Endothelial cell of umbilical vein (primary cell): ENCODE data around the gene UNC5A. TPM values are rescaled to one million over a fixed set of nuclear protein-coding genes. Genes with fewer than 3 reads are reported as not detected.

ENCODE experiments used
- BruUV-seq: library from RNA; stranded (reverse); fragments of 400-500 nt; replicated peaks from 2 replicates; lab custom pipeline; 2021; lab: Mats Ljungman, UMichigan
- CTCF ChIA-PET: fragments of 300-600, 350-600 bp; sonication (Branson Sonifier 250); formaldehyde crosslinking; loops from one replicate; lab custom pipeline; 2021; ENCODE audit warnings: antibody characterized with exemption, inconsistent platforms; lab: Charles Lee
- POLR2A ChIA-PET: fragments of 300-600, 350-600 bp; sonication (Branson Sonifier 250); formaldehyde crosslinking; loops from one replicate; lab custom pipeline; 2021; ENCODE audit warnings: antibody characterized with exemption, inconsistent platforms; lab: Charles Lee
- DNase-seq: peaks from one replicate; pipeline ENCODE4 v3.0.0-alpha.2; 2011; ENCODE audit warnings: low read depth, low spot score
- FAIRE-seq: peaks from 2 replicates; lab custom pipeline; 2011; peaks lifted over from hg19 to GRCh38; lab: Jason Lieb, UNC
- H2AFZ ChIP-seq: 2 replicates; pipeline ENCODE4 v1.6.0; 2012; ENCODE audit warnings: low read depth, low read length, control low read depth, inconsistent platforms
- H3K27ac ChIP-seq: 2 replicates; pipeline ENCODE4 v1.5.1; 2011; ENCODE audit warnings: low read depth, mild to moderate bottlenecking, control low read depth, low read length, moderate library complexity; ENCODE audit not compliant: insufficient read depth
- H3K27me3 ChIP-seq, 2 experiments: 2 replicates each; pipeline versions ENCODE4 v1.6.0 to v1.6.1; 2011; ENCODE audit warnings: low read length in 2 of 2, mixed read lengths in 1 of 2; ENCODE audit not compliant: control insufficient read depth in 2 of 2, insufficient read depth in 2 of 2
- H3K36me3 ChIP-seq, 2 experiments: 2 replicates in 1 of 2; 3 replicates in 1 of 2; pipeline ENCODE4 v1.5.1; 2011; ENCODE audit warnings: low read length in 2 of 2, mild to moderate bottlenecking in 1 of 2, moderate library complexity in 1 of 2; ENCODE audit not compliant: control insufficient read depth in 2 of 2, insufficient read depth in 2 of 2; ENCODE audit errors: extremely low read depth in 1 of 2
- H3K4me1 ChIP-seq: 3 replicates; pipeline ENCODE4 v1.5.1; 2011; ENCODE audit warnings: mild to moderate bottlenecking, low read length; ENCODE audit not compliant: control insufficient read depth, insufficient read depth; ENCODE audit errors: extremely low read depth
- H3K4me2 ChIP-seq: 2 replicates; pipeline ENCODE4 v1.6.1; 2011; ENCODE audit warnings: low read length, control low read depth, mixed read lengths; ENCODE audit not compliant: insufficient read depth
- H3K4me3 ChIP-seq, 3 experiments: fragments of 200-600 bp in 1 of 3; sonication (generic), shearing (Covaris generic) in 1 of 3; replicated peaks in 1 of 3; 2 replicates each; pipeline ENCODE4 v1.5.1; 2011 to 2016; ENCODE audit warnings: control low read depth in 3 of 3, low read length in 3 of 3, mild to moderate bottlenecking in 2 of 3, inconsistent platforms in 1 of 3, low read depth in 1 of 3, moderate library complexity in 1 of 3; ENCODE audit not compliant: insufficient read depth in 1 of 3
- H3K79me2 ChIP-seq: 2 replicates; pipeline ENCODE4 v1.6.0; 2012; ENCODE audit warnings: low read length, inconsistent platforms; ENCODE audit not compliant: control insufficient read depth, insufficient read depth
- H3K9ac ChIP-seq: replicated peaks from 2 replicates; pipeline ENCODE3; 2011; ENCODE audit warnings: low read length, control low read depth; ENCODE audit not compliant: insufficient read depth; ENCODE audit errors: extremely low read depth
- H3K9me1 ChIP-seq: replicated peaks from 3 replicates; pipeline ENCODE4 v1.6.0; 2011; ENCODE audit warnings: mild to moderate bottlenecking, low read length; ENCODE audit not compliant: control insufficient read depth, insufficient read depth; ENCODE audit errors: extremely low read depth
- H3K9me3 ChIP-seq: replicated peaks from 2 replicates; pipeline ENCODE4 v1.5.1; 2012; ENCODE audit warnings: low read length, inconsistent platforms; ENCODE audit not compliant: control insufficient read depth, insufficient read depth
- H4K20me1 ChIP-seq: replicated peaks from 2 replicates; pipeline ENCODE3; 2011; ENCODE audit warnings: mild to moderate bottlenecking, low read length; ENCODE audit not compliant: control insufficient read depth, insufficient read depth; ENCODE audit errors: extremely low read depth
- EZH2 ChIP-seq: IDR thresholded peaks from 2 replicates; pipeline ENCODE4 v1.6.1; 2012; ENCODE audit warnings: borderline replicate concordance, low read depth, mild to moderate bottlenecking, moderate library complexity, low read length, inconsistent platforms; ENCODE audit not compliant: severe bottlenecking
- FOS ChIP-seq: IDR thresholded peaks from 2 replicates; pipeline ENCODE4 v1.6.1; 2011; ENCODE audit warnings: mild to moderate bottlenecking, low read length, moderate library complexity, borderline replicate concordance; ENCODE audit not compliant: insufficient read depth
- GATA2 ChIP-seq: IDR thresholded peaks from 2 replicates; pipeline ENCODE4 v1.7.0; 2011; ENCODE audit warnings: low read depth, mild to moderate bottlenecking, moderate library complexity, mixed read lengths, low read length; ENCODE audit not compliant: insufficient read length, insufficient read depth
- JUN ChIP-seq: IDR thresholded peaks from 2 replicates; pipeline ENCODE4 v1.6.1; 2011; ENCODE audit warnings: borderline replicate concordance, low read depth; ENCODE audit not compliant: insufficient read length, insufficient read depth
- MYC ChIP-seq: IDR thresholded peaks from one replicate; pipeline ENCODE4 v1.6.1; 2011; ENCODE audit warnings: mild to moderate bottlenecking, low read depth, low read length
- POLR2A ChIP-seq: IDR thresholded peaks from 2 replicates; pipeline ENCODE4 v1.6.1; 2012; ENCODE audit warnings: low read depth, mild to moderate bottlenecking, control low read depth, low read length
- POLR2AphosphoS5 ChIP-seq: IDR thresholded peaks from 2 replicates; pipeline ENCODE4 v1.6.1; 2012; ENCODE audit warnings: low read depth, mild to moderate bottlenecking, control low read depth, low read length, moderate library complexity; ENCODE audit not compliant: insufficient read depth
- dilution Hi-C: fragments of 300-500 bp; cut with MboI; formaldehyde crosslinking; loops from one replicate; pipeline ENCODE4 v1.15.0; 2019; ENCODE audit warnings: low sequenced_read_pairs; ENCODE audit not compliant: extremely low pct_ligation_motif_present
- intact Hi-C: fragments of 100-400 bp; cut with micrococcal nuclease; formaldehyde crosslinking; loops from one replicate; pipeline ENCODE4 v1.10.0; 2022
- polyA plus RNA-seq, 4 experiments: library from polyadenylated mRNA; depleted of rRNA in 3 of 4; stranded (reverse) in 3 of 4; unstranded in 1 of 4; fragments of >200 nt; gene quantifications; 2 replicates each; pipeline versions ENCODE4 v1.2.1 to v1.2.3, GENCODE V29; 2011 to 2012; ENCODE audit warnings: missing spikeins in 1 of 4
- total RNA-seq: library from RNA; stranded (reverse); gene quantifications from 2 replicates; pipeline ENCODE4 v1.2.3, GENCODE V29; 2021
- TF ChIP-seq, protein P1 (sequence below), 2 donors: IDR thresholded peaks; 1 replicate in 1 of 2; 2 replicates in 1 of 2; pipeline ENCODE4 v1.5.1; 2011; ENCODE audit warnings: low read length in 2 of 2, mild to moderate bottlenecking in 2 of 2, moderate library complexity in 2 of 2, control low read depth in 1 of 2, inconsistent platforms in 1 of 2, low read depth in 1 of 2; ENCODE audit not compliant: insufficient read depth in 1 of 2; ENCODE audit errors: extremely low read depth in 1 of 2
- TF ChIP-seq, protein P2 (sequence below): IDR thresholded peaks from 2 replicates; pipeline ENCODE4 v1.6.1; 2011; ENCODE audit not compliant: insufficient read depth, insufficient read length

Gene UNC5A
- total and polyA plus RNA-seq, 2 donors (not counting 3 experiments of a cell fraction or from before 2014, with no cell fraction given): 0.08 to 0.22 TPM

- Histone ChIP-seq H3K4me1 (no peaks in the 10 kb centered on the region), H3K9ac (no peak overlapping the region), H3K79me2 (no peaks in the 10 kb centered on the region), H3K4me2 (no peak overlapping the region), H3K9me3 (no peaks in the 10 kb centered on the region), H3K27me3 (no peaks in the 10 kb centered on the region), H2AFZ (no peak overlapping the region), H3K9me1 (no peaks in the 10 kb centered on the region), H3K27ac (no peak overlapping the region), H3K36me3 (no peaks in the 10 kb centered on the region), H4K20me1 (no peaks in the 10 kb centered on the region), H3K4me3 (no peak overlapping the region)
- TF ChIP-seq MYC: no peak
- no peak for TF ChIP-seq FOS
- TF ChIP-seq POLR2A: no peak
- POLR2A ChIA-PET: interaction anchor here (0.7 kb wide), 1 partner anchor 181 kb away, joined by 3 read pairs; no protein-coding TSS in a partner anchor
- DNase-seq (no peak), FAIRE-seq (no peak)
- dilution Hi-C loops (no loop called here), intact Hi-C loops (no loop called here)
- CTCF ChIA-PET: interaction anchor here (1.6 kb wide), 1 partner anchor 172 kb away, joined by 3 read pairs; no protein-coding TSS in a partner anchor
- BruUV-seq: no TSS peak
Observed at GRCh38 chr5:176832162-176832561, 21.8 kb downstream of the UNC5A start.

GRCh38 chr5:176833286-176833685 is 22.9 kb downstream of the UNC5A start:
- TF ChIP-seq EZH2: no peak
- no peak for TF ChIP-seq GATA2
- no peak for TF ChIP-seq POLR2A
- no peak for TF ChIP-seq JUN
- TF ChIP-seq, protein P1, sequence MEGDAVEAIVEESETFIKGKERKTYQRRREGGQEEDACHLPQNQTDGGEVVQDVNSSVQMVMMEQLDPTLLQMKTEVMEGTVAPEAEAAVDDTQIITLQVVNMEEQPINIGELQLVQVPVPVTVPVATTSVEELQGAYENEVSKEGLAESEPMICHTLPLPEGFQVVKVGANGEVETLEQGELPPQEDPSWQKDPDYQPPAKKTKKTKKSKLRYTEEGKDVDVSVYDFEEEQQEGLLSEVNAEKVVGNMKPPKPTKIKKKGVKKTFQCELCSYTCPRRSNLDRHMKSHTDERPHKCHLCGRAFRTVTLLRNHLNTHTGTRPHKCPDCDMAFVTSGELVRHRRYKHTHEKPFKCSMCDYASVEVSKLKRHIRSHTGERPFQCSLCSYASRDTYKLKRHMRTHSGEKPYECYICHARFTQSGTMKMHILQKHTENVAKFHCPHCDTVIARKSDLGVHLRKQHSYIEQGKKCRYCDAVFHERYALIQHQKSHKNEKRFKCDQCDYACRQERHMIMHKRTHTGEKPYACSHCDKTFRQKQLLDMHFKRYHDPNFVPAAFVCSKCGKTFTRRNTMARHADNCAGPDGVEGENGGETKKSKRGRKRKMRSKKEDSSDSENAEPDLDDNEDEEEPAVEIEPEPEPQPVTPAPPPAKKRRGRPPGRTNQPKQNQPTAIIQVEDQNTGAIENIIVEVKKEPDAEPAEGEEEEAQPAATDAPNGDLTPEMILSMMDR (IDR thresholded peaks at IDR 0.05; ENCODE audit: extremely low read depth in 1 of 2, insufficient read depth in 1 of 2, low read depth in 1 of 2, low read length in 2 of 2): no peak
- no peak for TF ChIP-seq FOS
- TF ChIP-seq, protein P2, sequence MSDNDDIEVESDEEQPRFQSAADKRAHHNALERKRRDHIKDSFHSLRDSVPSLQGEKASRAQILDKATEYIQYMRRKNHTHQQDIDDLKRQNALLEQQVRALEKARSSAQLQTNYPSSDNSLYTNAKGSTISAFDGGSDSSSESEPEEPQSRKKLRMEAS: no peak
- TF ChIP-seq MYC: no peak
- no peak for TF ChIP-seq POLR2AphosphoS5
- Histone ChIP-seq H2AFZ (no peak overlapping the region), H4K20me1 (no peaks in the 10 kb centered on the region), H3K4me2 (no peak overlapping the region), H3K9ac (no peak overlapping the region), H3K27ac (no peak overlapping the region), H3K4me3 (no peak overlapping the region), H3K9me1 (no peaks in the 10 kb centered on the region), H3K36me3 (no peaks in the 10 kb centered on the region), H3K27me3 (no peaks in the 10 kb centered on the region), H3K9me3 (no peaks in the 10 kb centered on the region), H3K4me1 (no peaks in the 10 kb centered on the region), H3K79me2 (no peaks in the 10 kb centered on the region)
- intact Hi-C loops (no loop called here), dilution Hi-C loops (no loop called here)
- no peak for FAIRE-seq
- ChIA-PET POLR2A (no interaction called here), CTCF (interaction anchor here (1.6 kb wide), 1 partner anchor 173 kb away, joined by 3 read pairs; no protein-coding TSS in a partner anchor)
- no peak for DNase-seq
- BruUV-seq: no TSS peak
